GF-D8 (cell line): Measurements from ENCODE around the gene NOL4L.

Experiments
- DNase-seq: peaks from one replicate; lab custom pipeline; 2025; lab: John Stamatoyannopoulos, UW

NOL4L gene

GRCh38 chr20:32456869-32457478, 128.2 kb downstream of the NOL4L start:
- DNase-seq: no peak

- no peak for DNase-seq
Observed at GRCh38 chr20:32455901-32456701, 129.0 kb downstream of the NOL4L start.

GRCh38 chr20:32455171-32455900, 129.8 kb downstream of the NOL4L start:
- no peak for DNase-seq

GRCh38 chr20:32454164-32455145, 130.7 kb downstream of the NOL4L start:
- no peak for DNase-seq

- no peak for DNase-seq
Observed at GRCh38 chr20:32453467-32454163, 131.5 kb downstream of the NOL4L start.

- DNase-seq: no peak
Observed at GRCh38 chr20:32452776-32453466, 132.2 kb downstream of the NOL4L start.

GRCh38 chr20:32451682-32452461, 133.3 kb downstream of the NOL4L start:
- no peak for DNase-seq

GRCh38 chr20:32451340-32451681, 133.8 kb downstream of the NOL4L start:
- no peak for DNase-seq

- no peak for DNase-seq
Observed at GRCh38 chr20:32450484-32451061, 134.6 kb downstream of the NOL4L start.

- no peak for DNase-seq
Observed at GRCh38 chr20:32449890-32450401, 135.2 kb downstream of the NOL4L start.

- no peak for DNase-seq
Observed at GRCh38 chr20:32449057-32449889, 135.9 kb downstream of the NOL4L start.

- DNase-seq: no peak
Observed at GRCh38 chr20:32448306-32449056, 136.7 kb downstream of the NOL4L start.

GRCh38 chr20:32447136-32448027, 137.8 kb downstream of the NOL4L start:
- DNase-seq: no peak

GRCh38 chr20:32446301-32447100, 138.6 kb downstream of the NOL4L start:
- DNase-seq: no peak

- no peak for DNase-seq
Observed at GRCh38 chr20:32445539-32446273, 139.4 kb downstream of the NOL4L start.
